ENCODE data around the gene EXOSC7.

The EXOSC7 gene

GRCh38 chr3:44993471-44994205 is 17.6 kb downstream of the EXOSC7 start:
- DNase-seq: no peak

DNA sequence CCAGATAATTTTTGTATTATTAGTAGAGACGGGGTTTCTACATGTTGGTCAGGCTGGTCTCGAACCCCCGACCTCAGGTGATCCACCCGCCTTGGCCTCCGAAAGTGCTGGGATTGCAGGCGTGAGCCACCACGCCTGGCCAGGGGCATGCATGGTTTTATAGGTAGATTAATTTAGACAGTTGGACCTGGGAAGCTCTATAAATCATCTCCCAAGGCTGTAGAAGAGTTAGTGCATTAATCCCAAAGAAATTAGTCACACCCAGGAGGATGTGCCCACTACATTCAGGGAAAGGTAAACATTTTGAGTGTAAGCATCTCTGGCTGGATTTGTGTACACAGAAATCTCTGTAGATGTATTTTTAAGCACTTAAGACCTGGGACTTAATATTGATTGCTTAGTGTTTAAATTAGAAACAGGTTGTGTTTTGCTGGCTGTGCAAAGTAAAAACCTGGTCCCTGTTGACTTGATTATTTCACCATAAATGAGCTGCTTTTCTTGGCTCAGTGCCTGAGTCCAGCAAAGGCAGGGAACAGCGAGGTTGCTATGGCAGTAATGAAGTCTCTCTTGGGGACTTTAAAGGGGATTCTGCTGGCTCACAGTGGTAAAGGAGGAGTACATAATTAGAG is 19.2 kb downstream of the EXOSC7 start:
- no peak for DNase-seq

DNA sequence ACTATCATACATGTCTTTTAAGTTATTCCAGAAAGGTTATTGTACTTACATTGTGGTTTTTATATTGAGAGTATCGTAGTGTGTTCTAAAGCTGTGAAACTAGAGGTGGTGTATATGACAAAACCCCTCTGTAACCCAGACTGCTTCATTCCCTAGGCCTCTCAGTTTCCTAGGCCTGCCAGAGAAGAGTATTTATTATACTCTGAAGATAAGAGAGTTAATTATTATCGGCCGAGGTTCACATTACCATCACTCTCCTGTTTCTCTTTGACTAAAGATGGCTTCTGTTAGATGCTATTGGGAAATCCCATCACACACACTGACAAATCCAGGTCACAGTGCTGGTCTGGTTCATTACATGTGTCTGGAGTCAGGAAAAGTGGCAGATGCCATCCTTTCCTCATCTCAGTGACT is 20.5 kb downstream of the EXOSC7 start:
- no peak for DNase-seq

DNA sequence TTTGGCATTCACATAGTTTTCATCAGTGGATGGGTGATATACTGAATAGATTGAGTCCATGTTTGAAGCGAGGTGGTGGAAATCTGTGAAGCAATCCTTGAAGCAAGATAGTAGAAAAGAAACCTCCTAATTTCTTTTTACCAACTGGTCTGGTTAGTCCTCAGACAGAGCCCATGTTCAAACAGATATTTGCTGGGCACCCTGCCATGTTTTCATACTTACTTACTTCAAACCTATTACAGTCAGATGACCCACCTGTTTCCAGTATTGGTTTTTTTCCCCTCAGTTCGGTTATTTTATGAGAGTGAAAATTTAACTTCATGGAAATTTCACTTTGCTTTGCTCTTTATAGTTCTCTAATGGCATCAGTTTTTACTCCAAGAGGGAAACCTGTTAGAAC is 23.7 kb downstream of the EXOSC7 start:
- no peak for DNase-seq

DNA sequence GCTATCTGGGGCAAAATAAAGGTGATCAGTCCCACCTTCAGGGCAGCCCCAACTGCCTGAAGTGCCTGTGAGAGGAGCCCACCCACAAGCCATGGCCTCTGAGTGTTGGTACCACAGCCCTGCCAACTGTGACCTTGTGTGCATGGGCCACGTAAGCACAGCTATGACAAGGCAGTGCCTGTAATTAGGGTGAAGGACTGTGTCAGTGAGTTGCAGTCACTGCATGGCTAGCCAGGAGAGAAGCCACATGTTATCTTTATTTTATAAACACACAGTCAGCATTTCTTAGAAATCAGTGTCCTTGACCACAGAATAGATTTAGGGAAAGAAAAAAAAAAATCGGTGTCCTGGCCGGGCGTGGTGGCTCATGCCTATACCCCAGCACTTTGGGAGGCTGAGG is 24.8 kb downstream of the EXOSC7 start:
- DNase-seq: no peak

GRCh38 chr3:45001738-45002137 is 25.7 kb downstream of the EXOSC7 start:
- no peak for DNase-seq

- no peak for DNase-seq
Measured at GRCh38 chr3:45002139-45002660, 26.2 kb downstream of the EXOSC7 start.

GRCh38 chr3:45002720-45003119 is 26.7 kb downstream of the EXOSC7 start:
- no peak for DNase-seq

DNA sequence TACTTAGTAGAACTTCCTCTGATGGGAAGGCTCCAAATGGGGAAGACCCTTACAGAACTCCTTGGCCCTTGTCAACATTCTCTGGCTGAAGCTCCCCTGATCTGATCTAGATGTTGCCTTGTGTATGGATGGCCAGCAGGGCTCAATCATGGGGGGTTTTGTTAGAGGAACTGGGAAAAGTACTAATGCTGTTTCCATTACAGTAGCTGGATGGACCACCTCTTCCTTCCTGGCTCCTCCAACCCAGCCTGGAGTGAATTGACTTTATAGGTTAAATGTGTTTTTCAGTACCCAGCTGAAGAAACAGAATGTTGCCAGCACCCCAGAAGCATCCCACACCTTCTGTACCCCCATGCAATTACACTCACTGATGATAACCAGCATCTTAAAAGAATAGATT is 27.4 kb downstream of the EXOSC7 start:
- DNase-seq: no peak

GRCh38 chr3:45003859-45004258 is 27.8 kb downstream of the EXOSC7 start:
- no peak for DNase-seq

DNA sequence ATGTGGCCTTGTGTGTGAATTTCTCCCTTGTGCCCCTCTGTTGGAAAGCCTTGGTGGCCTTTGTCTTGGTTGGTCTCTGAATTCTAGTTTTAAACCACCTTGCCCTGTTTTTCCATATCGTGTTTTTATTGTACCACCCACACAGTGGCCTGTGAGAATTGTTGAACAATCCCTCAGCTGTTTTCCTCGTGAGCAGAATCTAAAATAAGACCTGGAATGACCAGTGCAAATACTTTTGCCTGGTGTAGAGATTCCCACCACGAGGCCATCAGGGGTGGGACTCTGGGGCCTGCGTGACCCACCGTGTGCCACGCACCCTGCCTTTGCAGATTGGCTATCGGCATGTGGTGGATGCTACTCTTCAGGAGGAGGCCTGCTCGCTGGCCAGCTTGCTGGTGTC is 31.0 kb downstream of the EXOSC7 start:
- no peak for DNase-seq

DNA sequence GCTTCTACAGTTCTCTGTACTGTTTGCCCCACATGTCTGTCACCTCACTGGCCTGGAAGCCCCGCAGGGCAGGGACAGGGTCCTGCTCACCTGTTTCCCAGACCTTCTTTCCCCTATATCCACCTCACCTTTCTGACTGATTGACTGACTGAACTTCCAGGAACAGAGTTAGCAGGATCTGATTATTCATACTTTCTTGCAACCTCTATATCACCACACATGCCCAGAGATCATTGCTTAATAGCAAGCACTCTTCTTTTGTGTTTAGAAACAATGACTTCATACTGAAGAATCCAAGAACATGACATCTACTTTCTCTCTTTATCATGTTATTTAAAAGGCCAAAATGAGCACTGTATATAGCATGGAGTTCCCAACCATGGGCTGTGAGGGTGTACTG is 32.1 kb downstream of the EXOSC7 start:
- DNase-seq: no peak

GRCh38 chr3:45009868-45010267 is 33.8 kb downstream of the EXOSC7 start:
- DNase-seq: no peak

- no peak for DNase-seq
Measured at GRCh38 chr3:45010811-45011333, 34.8 kb downstream of the EXOSC7 start.

DNA sequence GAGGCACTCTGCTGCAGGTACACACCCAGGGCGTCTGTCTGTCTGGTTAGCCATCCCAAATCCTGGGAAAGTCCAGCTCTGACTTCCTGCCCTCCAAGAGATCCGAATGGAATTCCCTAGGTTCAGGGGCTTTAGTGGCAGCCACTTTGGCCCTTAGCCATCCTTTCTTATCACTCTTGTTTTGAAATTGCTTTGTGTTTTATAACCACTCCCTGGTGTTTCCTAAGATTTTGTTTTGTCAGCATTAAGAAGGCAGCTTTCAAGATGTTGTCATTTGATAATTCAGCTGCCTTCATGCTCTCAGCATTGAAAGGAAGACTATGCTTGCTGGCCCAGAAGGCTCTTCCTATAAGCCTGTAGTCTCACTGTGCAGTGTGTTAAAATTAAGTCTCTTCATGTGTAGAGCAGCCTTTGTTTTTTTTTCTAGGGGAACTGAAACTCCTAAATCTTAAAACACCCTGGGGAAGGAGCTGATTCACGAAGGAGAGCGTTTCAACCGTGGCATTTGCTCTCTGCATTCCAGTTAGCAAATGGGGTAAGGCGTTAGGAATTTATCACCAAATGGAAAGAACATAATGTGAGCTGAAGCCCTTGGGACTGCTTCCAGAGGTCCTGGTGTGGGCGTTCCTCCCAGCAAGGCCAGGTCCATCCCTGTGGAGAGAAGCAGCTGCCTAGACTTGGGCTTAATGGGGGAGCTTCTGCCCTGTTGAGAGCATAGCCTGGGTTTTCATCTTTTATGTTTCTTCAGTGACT is 35.9 kb downstream of the EXOSC7 start:
- no peak for DNase-seq

- no peak for DNase-seq
Measured at GRCh38 chr3:45012577-45012976, 36.5 kb downstream of the EXOSC7 start.

DNA sequence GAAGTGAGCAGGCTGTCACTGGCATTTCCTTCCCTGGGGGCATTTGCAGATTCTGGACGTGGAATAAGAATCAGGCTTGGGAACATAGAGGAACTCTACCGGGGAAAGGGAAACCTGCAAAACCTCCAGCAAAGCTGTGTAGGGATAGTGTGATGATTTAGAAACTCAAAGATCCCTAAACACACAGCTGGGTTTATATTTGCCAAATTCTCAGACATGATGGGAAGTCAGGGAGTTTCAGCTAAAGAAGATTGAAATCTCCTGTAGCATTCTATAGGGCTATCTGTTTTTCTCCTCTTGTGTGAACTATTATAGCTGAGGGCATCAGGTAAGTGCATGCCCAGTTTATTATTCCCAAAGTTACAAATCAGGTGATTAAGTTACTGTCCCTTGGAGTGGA is 40.9 kb downstream of the EXOSC7 start:
- DNase-seq: no peak

GRCh38 chr3:45017821-45018220 is 41.8 kb downstream of the EXOSC7 start:
- no peak for DNase-seq

DNA sequence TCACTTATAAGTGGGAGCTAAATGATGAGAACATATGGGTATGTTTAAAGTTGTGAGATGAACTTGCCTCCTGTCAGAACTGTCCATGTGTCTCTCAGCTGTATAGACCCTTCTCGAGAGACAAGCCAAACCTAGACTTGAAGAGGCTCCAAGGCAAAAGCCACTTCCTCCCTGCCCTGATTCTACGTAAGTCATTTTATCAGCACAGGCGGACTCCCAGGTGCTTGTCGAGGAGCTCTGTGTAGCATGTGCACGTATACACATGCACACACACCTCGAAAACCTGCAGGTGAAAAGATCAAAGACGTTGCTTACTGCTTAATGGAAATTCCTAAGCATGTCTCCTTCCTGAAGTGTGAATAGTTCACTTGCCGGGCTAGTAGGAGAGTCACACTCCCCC is 44.5 kb downstream of the EXOSC7 start:
- DNase-seq: no peak

- DNase-seq: no peak
Measured at GRCh38 chr3:45021524-45022297, 45.7 kb downstream of the EXOSC7 start.

DNA sequence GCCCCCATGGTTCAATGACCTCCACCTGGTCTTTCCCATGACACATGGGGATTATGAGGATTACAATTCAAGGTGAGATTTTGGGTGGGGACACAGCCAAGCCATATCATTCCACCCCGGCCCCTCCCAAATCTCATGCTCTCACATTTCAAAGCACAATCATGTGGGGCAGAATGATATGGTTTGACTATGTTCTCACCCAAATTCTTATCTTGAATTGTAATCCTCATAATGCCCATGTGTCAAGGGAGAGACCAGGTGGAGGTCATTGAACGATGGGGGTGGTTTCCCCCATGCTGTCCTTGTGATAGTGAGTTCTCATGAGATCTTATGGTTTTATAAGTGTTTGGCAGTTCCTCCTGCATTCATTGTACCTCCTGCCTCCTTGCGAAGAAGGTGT is 47.6 kb downstream of the EXOSC7 start:
- no peak for DNase-seq

- DNase-seq: no peak
Measured at GRCh38 chr3:45024542-45025255, 48.7 kb downstream of the EXOSC7 start.
